ENCODE results near the gene TAS2R46. TPM values are rescaled to one million over a fixed set of nuclear protein-coding genes. Genes with fewer than 3 reads are reported as not detected.
"Not testable (repeated sequence)": the region's sequence is repeated elsewhere in the genome, so short reads cannot be mapped to it uniquely, and the experiment has no call there.

TAS2R46 gene, protein sequence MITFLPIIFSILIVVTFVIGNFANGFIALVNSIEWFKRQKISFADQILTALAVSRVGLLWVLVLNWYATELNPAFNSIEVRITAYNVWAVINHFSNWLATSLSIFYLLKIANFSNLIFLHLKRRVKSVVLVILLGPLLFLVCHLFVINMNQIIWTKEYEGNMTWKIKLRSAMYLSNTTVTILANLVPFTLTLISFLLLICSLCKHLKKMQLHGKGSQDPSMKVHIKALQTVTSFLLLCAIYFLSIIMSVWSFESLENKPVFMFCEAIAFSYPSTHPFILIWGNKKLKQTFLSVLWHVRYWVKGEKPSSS
- 1 to 10 TPM; 1.2 to 3.0 TPM for total RNA-seq

DNA sequence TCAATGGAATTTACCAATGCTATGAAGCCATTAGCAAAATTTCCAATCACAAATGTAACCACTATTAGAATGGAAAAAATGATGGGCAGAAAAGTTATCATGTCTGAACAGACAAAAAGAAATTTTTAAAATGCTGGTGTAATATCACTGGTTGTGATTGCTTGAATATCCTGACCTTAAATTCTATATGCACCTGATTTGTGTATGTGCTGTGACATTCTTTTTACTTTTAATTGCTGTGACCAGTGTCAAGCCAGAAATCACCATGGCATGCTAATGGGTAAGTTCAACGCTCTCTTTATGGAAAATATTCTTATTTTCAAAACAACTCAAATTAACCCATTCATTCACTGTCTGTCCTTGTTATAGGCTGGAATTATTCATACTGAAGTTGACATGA lies at the start of gene TAS2R46:
Gene TAS2R46, minus strand, starts transcription at position 101 of the 400 bp plus-strand sequence. Its CDS starts 0 bp downstream, at position 101.
- ATAC-seq (ENCODE audit: insufficient number of reproducible peaks, low FRiP score, low read depth); DNase-seq (ENCODE audit: low spot score); H3K4me1 ChIP-seq (ENCODE audit: control insufficient read depth in 1 of 2, low read depth in 2 of 2); H3K36me3 ChIP-seq; H3K4me3 ChIP-seq; H3K9me3 ChIP-seq; H3K27me3 ChIP-seq (replicated peaks; ENCODE audit: insufficient read depth); H3K27ac ChIP-seq: not testable (repeated sequence)

DNA sequence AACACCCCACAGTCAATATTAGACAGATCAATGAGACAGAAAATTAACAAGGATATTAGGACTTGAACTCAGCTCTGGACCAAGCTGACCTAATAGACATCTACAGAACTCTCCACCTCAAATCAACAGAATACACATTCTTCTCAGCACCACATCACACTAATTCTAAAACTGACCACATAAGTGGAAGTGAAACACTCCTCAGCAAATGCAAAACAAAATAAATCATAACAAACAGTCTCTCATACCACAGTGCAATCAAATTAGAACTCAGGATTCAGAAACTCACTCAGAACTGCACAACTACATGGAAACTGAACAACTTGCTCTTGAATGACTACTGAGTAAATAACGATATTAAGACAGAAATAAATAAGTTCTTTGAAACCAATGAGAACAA lies 49.1 kb upstream of the TAS2R46 start:
- not testable (repeated sequence) for H3K36me3 ChIP-seq; ATAC-seq (ENCODE audit: insufficient number of reproducible peaks, low FRiP score, low read depth); H3K27me3 ChIP-seq (replicated peaks; ENCODE audit: insufficient read depth); H3K27ac ChIP-seq; H3K4me1 ChIP-seq (ENCODE audit: control insufficient read depth in 1 of 2, low read depth in 2 of 2); H3K4me3 ChIP-seq; DNase-seq (ENCODE audit: low spot score); H3K9me3 ChIP-seq

DNA sequence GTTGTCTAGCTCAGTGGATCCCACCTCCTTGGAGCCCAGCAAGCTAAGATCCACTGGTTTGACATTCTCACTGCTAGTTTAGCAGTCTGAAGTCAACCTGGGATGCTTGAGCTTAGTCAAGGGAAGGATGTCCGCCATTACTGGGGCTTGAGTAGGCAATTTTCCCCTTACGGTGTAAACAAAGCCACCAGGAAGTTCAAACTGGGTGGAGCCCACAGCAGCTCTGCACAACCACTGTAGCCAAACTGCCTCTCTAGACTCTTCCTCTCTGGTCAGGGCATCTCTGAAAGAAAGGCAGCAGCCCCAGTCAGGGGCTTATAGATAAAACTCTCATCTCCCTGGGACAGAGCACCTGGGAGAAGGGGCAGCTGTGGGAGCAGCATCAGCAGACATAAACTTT lies 46.8 kb upstream of the TAS2R46 start:
- no peak overlapping the region for H3K4me3 ChIP-seq
- no peak for ATAC-seq (ENCODE audit: insufficient number of reproducible peaks, low FRiP score, low read depth)
- peaks cover 10% of the 10 kb centered on the region for H3K9me3 ChIP-seq
- H3K36me3 ChIP-seq: no peaks in the 10 kb centered on the region
- DNase-seq (ENCODE audit: low spot score): no peak
- H3K27ac ChIP-seq: no peak overlapping the region
- no peaks in the 10 kb centered on the region for H3K4me1 ChIP-seq (ENCODE audit: control insufficient read depth in 1 of 2, low read depth in 2 of 2)
- H3K27me3 ChIP-seq (replicated peaks; ENCODE audit: insufficient read depth): no peaks in the 10 kb centered on the region
- TF ChIP-seq, protein P1, sequence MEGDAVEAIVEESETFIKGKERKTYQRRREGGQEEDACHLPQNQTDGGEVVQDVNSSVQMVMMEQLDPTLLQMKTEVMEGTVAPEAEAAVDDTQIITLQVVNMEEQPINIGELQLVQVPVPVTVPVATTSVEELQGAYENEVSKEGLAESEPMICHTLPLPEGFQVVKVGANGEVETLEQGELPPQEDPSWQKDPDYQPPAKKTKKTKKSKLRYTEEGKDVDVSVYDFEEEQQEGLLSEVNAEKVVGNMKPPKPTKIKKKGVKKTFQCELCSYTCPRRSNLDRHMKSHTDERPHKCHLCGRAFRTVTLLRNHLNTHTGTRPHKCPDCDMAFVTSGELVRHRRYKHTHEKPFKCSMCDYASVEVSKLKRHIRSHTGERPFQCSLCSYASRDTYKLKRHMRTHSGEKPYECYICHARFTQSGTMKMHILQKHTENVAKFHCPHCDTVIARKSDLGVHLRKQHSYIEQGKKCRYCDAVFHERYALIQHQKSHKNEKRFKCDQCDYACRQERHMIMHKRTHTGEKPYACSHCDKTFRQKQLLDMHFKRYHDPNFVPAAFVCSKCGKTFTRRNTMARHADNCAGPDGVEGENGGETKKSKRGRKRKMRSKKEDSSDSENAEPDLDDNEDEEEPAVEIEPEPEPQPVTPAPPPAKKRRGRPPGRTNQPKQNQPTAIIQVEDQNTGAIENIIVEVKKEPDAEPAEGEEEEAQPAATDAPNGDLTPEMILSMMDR (IDR thresholded peaks at IDR 0.05): no peak

DNA sequence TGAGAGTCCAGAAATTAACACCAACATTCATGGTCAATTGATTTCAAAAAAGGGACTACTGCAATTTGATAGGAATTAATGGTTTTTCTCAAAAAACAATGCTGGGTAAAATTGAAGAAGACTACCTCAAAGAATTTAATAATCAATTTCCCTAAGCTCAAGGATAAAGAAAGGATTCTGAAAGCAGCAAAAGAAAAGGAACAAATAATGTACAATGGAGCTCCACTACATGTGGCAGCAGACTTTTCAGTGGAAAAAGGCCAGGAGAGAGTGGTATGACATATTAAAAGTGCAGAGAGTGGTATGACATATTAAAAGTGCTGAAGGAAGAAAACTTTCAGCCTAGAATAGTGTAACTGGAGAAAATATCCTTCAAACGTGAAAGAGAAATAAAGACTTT lies 45.6 kb upstream of the TAS2R46 start:
- DNase-seq (ENCODE audit: low spot score): no peak
- Histone ChIP-seq H3K4me3 (no peak overlapping the region), H3K4me1 (ENCODE audit: control insufficient read depth in 1 of 2, low read depth in 2 of 2) (no peaks in the 10 kb centered on the region), H3K9me3 (peaks cover 10% of the 10 kb centered on the region), H3K27ac (no peak overlapping the region), H3K27me3 (replicated peaks; ENCODE audit: insufficient read depth) (no peaks in the 10 kb centered on the region), H3K36me3 (no peaks in the 10 kb centered on the region)
- TF ChIP-seq, protein P1 (IDR thresholded peaks at IDR 0.05): no peak
- no peak for ATAC-seq (ENCODE audit: insufficient number of reproducible peaks, low FRiP score, low read depth)

DNA sequence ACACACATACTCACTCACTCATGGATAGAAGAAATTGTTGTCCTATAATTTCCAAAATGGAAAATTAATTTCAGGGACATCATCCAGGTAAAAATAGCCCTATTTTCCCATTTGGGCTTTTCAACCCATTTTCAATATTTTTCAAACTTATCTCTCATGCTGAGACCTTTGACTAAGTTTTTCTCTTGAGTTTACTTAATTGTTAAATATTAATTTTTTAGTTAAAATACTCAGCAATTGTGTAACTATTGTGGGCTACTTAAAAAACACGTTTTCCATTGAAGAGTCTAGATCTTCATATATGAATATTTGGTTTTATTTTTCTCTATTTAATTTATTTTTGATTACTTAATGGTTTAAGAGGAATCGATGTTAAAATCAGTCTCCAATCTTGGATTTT lies 44.2 kb upstream of the TAS2R46 start:
- no peaks in the 10 kb centered on the region for H3K27me3 ChIP-seq (replicated peaks; ENCODE audit: insufficient read depth)
- DNase-seq (ENCODE audit: low spot score) (no peak), ATAC-seq (ENCODE audit: insufficient number of reproducible peaks, low FRiP score, low read depth) (no peak)
- TF ChIP-seq, protein P1 (IDR thresholded peaks at IDR 0.05): no peak
- peaks cover 5% of the 10 kb centered on the region for H3K9me3 ChIP-seq
- no peak overlapping the region for H3K27ac ChIP-seq
- H3K4me1 ChIP-seq (ENCODE audit: control insufficient read depth in 1 of 2, low read depth in 2 of 2): no peaks in the 10 kb centered on the region
- H3K4me3 ChIP-seq: no peak overlapping the region
- no peaks in the 10 kb centered on the region for H3K36me3 ChIP-seq

DNA sequence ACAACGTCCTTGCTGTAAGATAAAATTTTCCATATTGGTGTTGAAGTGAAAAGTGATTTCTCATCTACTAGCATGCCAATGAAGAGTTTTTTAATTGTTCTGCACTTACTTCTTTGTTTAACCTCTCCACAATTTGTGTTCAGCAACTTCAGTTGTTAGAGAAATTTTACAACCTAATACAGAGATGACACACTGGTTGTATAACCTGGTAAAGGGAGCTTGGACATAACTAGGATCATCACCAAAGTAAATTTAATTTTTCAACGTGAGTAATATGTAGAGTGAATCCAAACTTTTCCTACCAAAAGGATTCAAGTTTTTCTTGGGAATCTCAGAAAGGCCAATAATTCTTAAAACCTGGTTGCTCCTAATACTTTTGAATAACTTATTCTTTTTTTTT lies 43.5 kb upstream of the TAS2R46 start:
- H3K36me3 ChIP-seq: no peaks in the 10 kb centered on the region
- H3K9me3 ChIP-seq: no peaks in the 10 kb centered on the region
- TF ChIP-seq, protein P1 (IDR thresholded peaks at IDR 0.05): no peak
- H3K4me3 ChIP-seq: no peak overlapping the region
- H3K4me1 ChIP-seq (ENCODE audit: control insufficient read depth in 1 of 2, low read depth in 2 of 2): no peaks in the 10 kb centered on the region
- ATAC-seq (ENCODE audit: insufficient number of reproducible peaks, low FRiP score, low read depth) (no peak), DNase-seq (ENCODE audit: low spot score) (no peak)
- no peak overlapping the region for H3K27ac ChIP-seq
- H3K27me3 ChIP-seq (replicated peaks; ENCODE audit: insufficient read depth): no peaks in the 10 kb centered on the region

DNA sequence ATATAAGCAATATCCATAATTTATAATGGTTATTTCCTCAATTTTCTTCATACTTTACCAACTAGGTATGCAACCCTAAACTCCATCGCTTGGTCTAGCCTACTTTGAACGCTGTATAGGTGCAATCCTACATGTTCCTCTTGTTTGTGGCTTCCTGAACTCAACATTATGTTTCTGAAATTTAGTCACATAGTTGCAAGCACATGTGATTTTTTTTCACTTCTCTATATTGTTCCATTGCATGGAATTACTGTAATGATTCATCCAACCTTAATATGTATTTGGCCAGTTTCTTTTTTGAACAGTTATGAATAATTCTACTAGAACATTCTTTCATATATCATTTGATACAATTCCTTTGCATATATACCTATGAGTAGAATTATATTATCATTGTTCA lies 32.8 kb upstream of the TAS2R46 start:
- not testable (repeated sequence) for DNase-seq (ENCODE audit: low spot score); H3K36me3 ChIP-seq; H3K9me3 ChIP-seq; ATAC-seq (ENCODE audit: insufficient number of reproducible peaks, low FRiP score, low read depth); H3K27ac ChIP-seq; H3K27me3 ChIP-seq (replicated peaks; ENCODE audit: insufficient read depth); H3K4me1 ChIP-seq (ENCODE audit: control insufficient read depth in 1 of 2, low read depth in 2 of 2); H3K4me3 ChIP-seq
